ENCODE measurements around the gene MNS1. TPM values are rescaled to one million over a fixed set of nuclear protein-coding genes. Genes with fewer than 3 reads are reported as not detected.

The MNS1 gene
- total and polyA plus RNA-seq, 2 of the 13 experiments (the other 11 are each of a cell fraction or from before 2014, with no cell fraction given), result 0.22 to 1.7 TPM

- intact Hi-C loops (cut with micrococcal nuclease; ENCODE audit: unreplicated experiment), result no loop called here
- H3K36me3 ChIP-seq (replicated peaks in 1 of 2; ENCODE audit: control insufficient read depth in 1 of 2, insufficient read depth in 2 of 2, low read length in 2 of 2), result no peaks in the 10 kb centered on the region
- H3K79me2 ChIP-seq (ENCODE audit: insufficient read depth, low read length), result no peaks in the 10 kb centered on the region
- H2AFZ ChIP-seq (ENCODE audit: low read length), result peak overlapping the region; percentile 70
- ATAC-seq, result peak; percentile 67
- no TSS peak for BruUV-seq (replicated peaks)
- H3K9ac ChIP-seq (ENCODE audit: insufficient read depth, low read depth, low read length), result no peak overlapping the region
- no peaks in the 10 kb centered on the region for H3K27me3 ChIP-seq (ENCODE audit: control insufficient read depth in 1 of 2, insufficient read depth in 2 of 2, low read length in 2 of 2)
- ChIA-PET CTCF (ENCODE audit: low intra/inter-chr PET ratio, low total read pairs) (no interaction called here), POLR2A (no interaction called here)
- peak; percentile 47 for FAIRE-seq
- peak overlapping the region in 2 of 3 experiments; percentile 4 to 44; a peak in 2 of 6 replicates for H3K4me3 ChIP-seq (replicated peaks in 1 of 3; ENCODE audit: insufficient read depth in 1 of 3, low read depth in 2 of 3, low read length in 3 of 3)
- H3K4me2 ChIP-seq (ENCODE audit: low read depth, low read length), result peak overlapping the region; percentile 65
- in situ Hi-C loops (cut with HindIII; ENCODE audit: extremely low pct_ligation_motif_present, low pct_unique_long_range_greater_than_20kb), result no loop called here
- DNase-seq (ENCODE audit: low spot score), result peak; percentile 24
- H3K4me1 ChIP-seq (ENCODE audit: insufficient read depth, low read length), result peaks cover 25% of the 10 kb centered on the region
- no peaks in the 10 kb centered on the region for H4K20me1 ChIP-seq (ENCODE audit: insufficient read depth, low read length)
- peak overlapping the region; percentile 2 for H3K27ac ChIP-seq (ENCODE audit: extremely low read length, insufficient read depth, low read length)
- H3K9me3 ChIP-seq (ENCODE audit: low read length), result no peaks in the 10 kb centered on the region
- TF ChIP-seq, protein P1, sequence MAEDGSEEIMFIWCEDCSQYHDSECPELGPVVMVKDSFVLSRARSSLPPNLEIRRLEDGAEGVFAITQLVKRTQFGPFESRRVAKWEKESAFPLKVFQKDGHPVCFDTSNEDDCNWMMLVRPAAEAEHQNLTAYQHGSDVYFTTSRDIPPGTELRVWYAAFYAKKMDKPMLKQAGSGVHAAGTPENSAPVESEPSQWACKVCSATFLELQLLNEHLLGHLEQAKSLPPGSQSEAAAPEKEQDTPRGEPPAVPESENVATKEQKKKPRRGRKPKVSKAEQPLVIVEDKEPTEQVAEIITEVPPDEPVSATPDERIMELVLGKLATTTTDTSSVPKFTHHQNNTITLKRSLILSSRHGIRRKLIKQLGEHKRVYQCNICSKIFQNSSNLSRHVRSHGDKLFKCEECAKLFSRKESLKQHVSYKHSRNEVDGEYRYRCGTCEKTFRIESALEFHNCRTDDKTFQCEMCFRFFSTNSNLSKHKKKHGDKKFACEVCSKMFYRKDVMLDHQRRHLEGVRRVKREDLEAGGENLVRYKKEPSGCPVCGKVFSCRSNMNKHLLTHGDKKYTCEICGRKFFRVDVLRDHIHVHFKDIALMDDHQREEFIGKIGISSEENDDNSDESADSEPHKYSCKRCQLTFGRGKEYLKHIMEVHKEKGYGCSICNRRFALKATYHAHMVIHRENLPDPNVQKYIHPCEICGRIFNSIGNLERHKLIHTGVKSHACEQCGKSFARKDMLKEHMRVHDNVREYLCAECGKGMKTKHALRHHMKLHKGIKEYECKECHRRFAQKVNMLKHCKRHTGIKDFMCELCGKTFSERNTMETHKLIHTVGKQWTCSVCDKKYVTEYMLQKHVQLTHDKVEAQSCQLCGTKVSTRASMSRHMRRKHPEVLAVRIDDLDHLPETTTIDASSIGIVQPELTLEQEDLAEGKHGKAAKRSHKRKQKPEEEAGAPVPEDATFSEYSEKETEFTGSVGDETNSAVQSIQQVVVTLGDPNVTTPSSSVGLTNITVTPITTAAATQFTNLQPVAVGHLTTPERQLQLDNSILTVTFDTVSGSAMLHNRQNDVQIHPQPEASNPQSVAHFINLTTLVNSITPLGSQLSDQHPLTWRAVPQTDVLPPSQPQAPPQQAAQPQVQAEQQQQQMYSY (CRISPR knock-in tag; IDR thresholded peaks at IDR 0.05), result no peak
- TF ChIP-seq ZNF292 (CRISPR knock-in tag; IDR thresholded peaks at IDR 0.05; ENCODE audit: borderline replicate concordance, low read depth) (0 out of 2 replicates have a peak, but pooled peaks have one; percentile 38), SNRNP70 (IDR thresholded peaks at IDR 0.05; ENCODE audit: low read depth, low read length) (no peak), LCORL (IDR thresholded peaks at IDR 0.05) (no peak), LCORL (CRISPR knock-in tag; IDR thresholded peaks at IDR 0.05) (no peak), IRF2 (CRISPR knock-in tag; IDR thresholded peaks at IDR 0.05) (peak; percentile 51; the same call in 1 of the 2 replicates), RFX1 (IDR thresholded peaks at IDR 0.05) (no peak), THAP11 (CRISPR knock-in tag; IDR thresholded peaks at IDR 0.05) (no peak), SOX5 (CRISPR knock-in tag; IDR thresholded peaks at IDR 0.05; ENCODE audit: borderline replicate concordance) (no peak), SALL1 (CRISPR knock-in tag; IDR thresholded peaks at IDR 0.05) (peak; percentile 78), HMGXB3 (CRISPR knock-in tag; IDR thresholded peaks at IDR 0.05; ENCODE audit: borderline replicate concordance) (peak; percentile 67; the same call in 1 of the 2 replicates), ZNF629 (CRISPR knock-in tag; conservative IDR thresholded peaks at IDR 0.05) (no peak), ZNF136 (CRISPR knock-in tag; IDR thresholded peaks at IDR 0.05; ENCODE audit: low read depth) (no peak), HNF4A (CRISPR knock-in tag; IDR thresholded peaks at IDR 0.05) (peak; percentile 88), NCOR1 (IDR thresholded peaks at IDR 0.05; ENCODE audit: borderline replicate concordance, low read length) (no peak), ZNF280D (CRISPR knock-in tag; IDR thresholded peaks at IDR 0.05) (no peak)
These were observed 4.5 kb upstream of the MNS1 start for GRCh38 chr15:56469483-56469882.
